Neutrophil (primary cell): ENCODE measurements around the gene RTRAF.

ENCODE experiments used
- H3K27ac ChIP-seq: fragments of 200-600 bp; sonication (generic); 2 replicates; pipeline ENCODE4 v1.5.1; 2016; ENCODE audit warnings: mild to moderate bottlenecking, moderate library complexity
- H3K27me3 ChIP-seq: fragments of 200-600 bp; sonication (generic); 2 replicates; pipeline ENCODE4 v1.6.0; 2016; ENCODE audit warnings: mild to moderate bottlenecking
- H3K36me3 ChIP-seq: fragments of 200-600 bp; sonication (generic); 2 replicates; pipeline ENCODE4 v1.5.1; 2017
- H3K4me1 ChIP-seq, 2 experiments: fragments of 200-600 bp in 1 of 2; sonication (generic) in 1 of 2; 1 replicate in 1 of 2; 2 replicates in 1 of 2; pipeline versions ENCODE4 v1.5.1 to v1.6.1; 2013 to 2016; ENCODE audit warnings: low read depth in 1 of 2, low read length in 1 of 2, mild to moderate bottlenecking in 1 of 2, moderate library complexity in 1 of 2; ENCODE audit not compliant: control insufficient read depth in 1 of 2, insufficient read depth in 1 of 2
- H3K4me3 ChIP-seq, 2 experiments: fragments of 200-600 bp in 1 of 2; sonication (generic) in 1 of 2; 1 replicate in 1 of 2; 2 replicates in 1 of 2; pipeline ENCODE4 v1.5.1; 2013 to 2016; ENCODE audit warnings: low read depth in 1 of 2, low read length in 1 of 2, mild to moderate bottlenecking in 1 of 2, moderate library complexity in 1 of 2
- H3K9me3 ChIP-seq: fragments of 200-600 bp; sonication (generic); 2 replicates; pipeline ENCODE4 v1.5.1; 2016
- TF ChIP-seq, protein P1 (sequence below): fragments of 200-600 bp; sonication (generic); IDR thresholded peaks from 2 replicates; pipeline ENCODE4 v1.5.1; 2016; ENCODE audit warnings: antibody characterized with exemption

RTRAF gene

DNA sequence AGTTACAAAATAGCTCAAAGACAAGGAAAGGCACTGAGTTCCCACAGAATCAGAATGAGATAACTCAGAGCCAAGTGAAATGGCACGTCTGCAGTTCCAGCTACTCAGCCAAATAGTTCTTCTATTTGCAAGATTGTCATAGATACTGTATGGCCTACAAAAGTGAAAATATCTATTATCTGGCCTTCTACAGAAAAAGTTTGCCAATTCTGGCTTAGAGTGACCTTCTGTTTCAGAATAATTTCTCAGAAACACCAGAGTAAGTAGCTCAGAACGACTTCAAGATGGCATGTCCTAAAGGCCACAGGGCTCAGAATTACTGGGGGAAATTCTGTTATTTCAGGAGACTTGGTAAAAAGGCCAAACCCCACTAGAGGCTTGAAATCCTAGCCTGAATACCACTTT is 10.7 kb upstream of the RTRAF start:
- no peaks in the 10 kb centered on the region for H3K9me3 ChIP-seq
- no peak overlapping the region for H3K27ac ChIP-seq
- TF ChIP-seq, protein P1, sequence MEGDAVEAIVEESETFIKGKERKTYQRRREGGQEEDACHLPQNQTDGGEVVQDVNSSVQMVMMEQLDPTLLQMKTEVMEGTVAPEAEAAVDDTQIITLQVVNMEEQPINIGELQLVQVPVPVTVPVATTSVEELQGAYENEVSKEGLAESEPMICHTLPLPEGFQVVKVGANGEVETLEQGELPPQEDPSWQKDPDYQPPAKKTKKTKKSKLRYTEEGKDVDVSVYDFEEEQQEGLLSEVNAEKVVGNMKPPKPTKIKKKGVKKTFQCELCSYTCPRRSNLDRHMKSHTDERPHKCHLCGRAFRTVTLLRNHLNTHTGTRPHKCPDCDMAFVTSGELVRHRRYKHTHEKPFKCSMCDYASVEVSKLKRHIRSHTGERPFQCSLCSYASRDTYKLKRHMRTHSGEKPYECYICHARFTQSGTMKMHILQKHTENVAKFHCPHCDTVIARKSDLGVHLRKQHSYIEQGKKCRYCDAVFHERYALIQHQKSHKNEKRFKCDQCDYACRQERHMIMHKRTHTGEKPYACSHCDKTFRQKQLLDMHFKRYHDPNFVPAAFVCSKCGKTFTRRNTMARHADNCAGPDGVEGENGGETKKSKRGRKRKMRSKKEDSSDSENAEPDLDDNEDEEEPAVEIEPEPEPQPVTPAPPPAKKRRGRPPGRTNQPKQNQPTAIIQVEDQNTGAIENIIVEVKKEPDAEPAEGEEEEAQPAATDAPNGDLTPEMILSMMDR = no peak
- H3K4me1 ChIP-seq = peaks cover 6 to 9% of the 10 kb centered on the region in 2 experiments
- H3K36me3 ChIP-seq = no peaks in the 10 kb centered on the region
- H3K4me3 ChIP-seq = no peak overlapping the region
- no peaks in the 10 kb centered on the region for H3K27me3 ChIP-seq

DNA sequence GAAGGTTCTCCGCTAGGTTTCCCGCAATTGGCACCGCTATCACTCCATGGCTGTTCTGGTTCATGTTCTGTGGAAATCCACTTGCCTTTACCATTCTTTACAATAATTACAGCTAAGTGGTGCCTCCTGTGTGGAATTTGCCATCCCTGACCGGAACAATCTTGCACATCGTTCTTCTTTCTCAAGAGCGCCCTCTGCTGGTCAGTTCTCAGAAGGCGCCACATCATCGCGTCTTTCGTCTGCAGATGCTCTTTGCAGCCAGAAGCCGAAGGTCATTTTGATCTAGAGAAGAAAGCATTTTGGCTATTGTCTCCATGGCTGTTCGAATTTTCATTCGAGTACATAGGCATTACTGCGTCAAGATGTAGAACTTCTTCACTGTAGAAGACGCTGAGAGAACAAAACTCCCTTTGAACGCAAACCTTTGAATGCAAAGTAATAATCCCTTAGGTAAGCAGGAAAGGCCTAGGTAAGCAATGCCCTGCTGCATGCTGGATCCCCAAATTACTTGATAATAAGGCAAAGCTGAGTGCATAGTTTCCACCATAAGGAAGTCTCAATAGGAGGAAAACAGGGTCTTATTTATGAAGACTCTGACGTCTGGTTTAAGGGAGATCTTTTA is 10.1 kb upstream of the RTRAF start:
- TF ChIP-seq, protein P1 = peak; percentile 89
- Histone ChIP-seq H3K36me3 (no peaks in the 10 kb centered on the region), H3K27ac (no peak overlapping the region), H3K9me3 (no peaks in the 10 kb centered on the region), H3K27me3 (no peaks in the 10 kb centered on the region), H3K4me3 (no peak overlapping the region), H3K4me1 (peaks cover 6 to 9% of the 10 kb centered on the region in 2 experiments)

DNA sequence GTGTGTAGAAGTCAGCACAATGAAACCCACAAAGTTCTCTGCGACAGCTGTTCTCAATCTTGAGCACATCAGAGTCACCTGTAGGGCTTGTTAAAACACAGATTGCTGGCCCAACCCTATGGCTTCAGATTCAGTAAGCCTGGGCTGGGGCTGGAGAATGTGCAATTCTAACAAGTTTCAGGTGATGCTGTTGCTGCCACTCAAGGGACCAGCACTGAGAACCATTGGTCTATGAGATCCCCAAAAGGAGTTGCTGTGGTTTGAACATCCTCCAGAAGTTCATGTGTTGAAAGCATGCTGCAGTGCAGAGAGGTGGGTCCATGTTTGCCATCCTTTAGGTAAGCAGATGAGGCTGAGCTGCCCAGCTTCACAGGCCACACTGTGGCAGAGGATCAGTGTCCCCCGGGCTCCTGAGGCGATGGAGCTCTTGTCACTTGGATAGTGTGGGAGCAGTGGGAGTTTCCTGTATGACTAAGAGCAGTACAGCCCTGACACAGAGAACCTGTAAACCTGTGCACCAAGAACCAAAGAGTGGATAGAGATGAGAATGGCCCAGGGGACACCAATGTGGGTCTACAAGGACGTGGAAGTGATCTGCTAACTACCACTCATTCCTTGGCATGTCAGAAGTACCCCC is 8.0 kb upstream of the RTRAF start:
- Histone ChIP-seq H3K4me1 (peaks cover 6 to 9% of the 10 kb centered on the region in 2 experiments), H3K36me3 (no peaks in the 10 kb centered on the region), H3K27ac (no peak overlapping the region), H3K9me3 (no peaks in the 10 kb centered on the region), H3K27me3 (no peaks in the 10 kb centered on the region), H3K4me3 (no peak overlapping the region)
- TF ChIP-seq, protein P1 = no peak

DNA sequence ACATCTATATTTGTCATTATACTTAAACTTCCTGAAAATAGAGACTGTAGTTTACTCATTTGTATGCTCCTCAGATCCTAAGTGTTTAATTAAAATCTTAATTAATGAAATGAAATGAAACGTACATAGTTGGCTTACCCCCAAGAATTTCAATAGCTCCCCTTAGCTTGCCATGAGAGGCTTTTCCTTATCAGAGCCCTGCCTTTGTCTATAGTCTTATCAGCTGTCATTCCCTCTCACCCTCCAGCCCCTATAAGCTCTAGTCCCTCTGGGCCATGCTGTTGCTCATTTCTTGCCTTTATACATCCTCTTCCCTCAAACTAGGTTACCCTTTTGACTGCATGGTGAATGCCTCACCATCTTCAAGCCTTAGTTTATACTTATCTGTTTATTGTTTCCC is 1.1 kb upstream of the RTRAF start:
- Histone ChIP-seq H3K4me1 (peaks cover 13 to 16% of the 10 kb centered on the region in 2 experiments), H3K9me3 (no peaks in the 10 kb centered on the region), H3K36me3 (peaks cover 15% of the 10 kb centered on the region), H3K4me3 (no peak overlapping the region), H3K27me3 (no peaks in the 10 kb centered on the region), H3K27ac (no peak overlapping the region)
- TF ChIP-seq, protein P1 = no peak

DNA sequence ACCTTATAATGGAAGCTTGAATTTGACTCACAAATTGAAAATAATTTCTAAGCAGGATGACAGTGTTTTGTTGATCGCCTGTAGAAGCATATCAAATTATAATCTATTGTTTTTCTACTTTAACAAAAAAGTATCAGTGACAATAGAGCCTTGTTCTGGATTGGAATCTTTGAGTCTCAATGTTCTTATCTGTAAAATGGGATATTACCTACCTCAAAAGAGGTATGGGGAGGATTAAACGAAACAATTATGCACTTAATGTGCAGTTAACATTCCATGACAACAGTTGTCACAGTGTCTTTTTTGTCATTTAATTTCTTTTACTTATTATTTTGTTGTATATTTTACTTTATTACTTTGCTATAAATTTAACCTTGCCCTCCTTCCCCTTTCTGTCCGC is 1.1 kb downstream of the RTRAF start:
- TF ChIP-seq, protein P1 = no peak
- Histone ChIP-seq H3K9me3 (no peaks in the 10 kb centered on the region), H3K4me1 (peaks cover 13 to 16% of the 10 kb centered on the region in 2 experiments), H3K4me3 (peak overlapping the region; percentile 81 to 87), H3K27ac (no peak overlapping the region), H3K36me3 (peaks cover 29% of the 10 kb centered on the region), H3K27me3 (no peaks in the 10 kb centered on the region)
